K562 (cell line): ENCODE measurements around the gene NFAM1. TPM values are rescaled to one million over a fixed set of nuclear protein-coding genes. Genes with fewer than 3 reads are reported as not detected.
A peak's percentile ranks its signal among the peaks of the same experiment; 100 is the strongest.

Source experiments
- ATAC-seq: fragments of 200-7000 bp; cut with Tn5 transposase; 3 replicates; pipeline ENCODE4 v1.9.1; 2020; ENCODE audit warnings: moderate library complexity
- BruUV-seq: library from RNA; stranded (reverse); fragments of 400-500 nt; replicated peaks from 2 replicates; lab custom pipeline; 2021; lab: Mats Ljungman, UMichigan
- CTCF ChIA-PET: fragments of 300-600 bp; formaldehyde crosslinking; extraction: SDS; loops from one replicate; lab custom pipeline; 2021; ENCODE audit warnings: low intra/inter-chr PET ratio; lab: Yijun Ruan, JAX
- POLR2A ChIA-PET: fragments of 300-600, 350-650 bp; sonication (Branson Sonifier 250); formaldehyde crosslinking; extraction: SDS; loops from one replicate; lab custom pipeline; 2021; ENCODE audit warnings: antibody characterized with exemption, inconsistent platforms; lab: Yijun Ruan, JAX
- DNase-seq, 4 experiments: peaks; one replicate each; pipeline versions ENCODE4 v3.0.0 to v3.0.0-alpha.2; 2011 to 2018; ENCODE audit warnings: low spot score in 3 of 4, mixed read lengths in 3 of 4; ENCODE audit errors: extremely low read depth in 1 of 4
- FAIRE-seq: peaks from 2 replicates; lab custom pipeline; 2011; peaks lifted over from hg19 to GRCh38; lab: Jason Lieb, UNC
- H2AFZ ChIP-seq: 2 replicates; pipeline ENCODE4 v1.6.0; 2011; ENCODE audit warnings: low read depth, low read length, control low read depth, inconsistent platforms
- H3K27ac ChIP-seq: fragments of 200-600 bp; 3 replicates; pipeline ENCODE4 v1.8.0; 2011; ENCODE audit warnings: low read depth, mild to moderate bottlenecking, control low read depth, inconsistent platforms, low read length, moderate library complexity, mixed read lengths; ENCODE audit errors: extremely low read depth
- H3K27me3 ChIP-seq, 2 experiments: fragments of 300-600 bp in 1 of 2; 2 replicates in 1 of 2; 3 replicates in 1 of 2; pipeline versions ENCODE4 v1.6.0 to v1.8.0; 2011; ENCODE audit warnings: inconsistent platforms in 2 of 2, low read length in 2 of 2, mild to moderate bottlenecking in 1 of 2, mixed read lengths in 1 of 2, moderate library complexity in 1 of 2; ENCODE audit not compliant: control insufficient read depth in 2 of 2, insufficient read depth in 2 of 2
- H3K36me3 ChIP-seq: fragments of 300-600 bp; 3 replicates; pipeline ENCODE4 v1.8.0; 2011; ENCODE audit warnings: mild to moderate bottlenecking, low read length, inconsistent platforms; ENCODE audit not compliant: control insufficient read depth, insufficient read depth
- H3K4me1 ChIP-seq, 2 experiments: fragments of 200-600 bp in 1 of 2; replicated peaks in 1 of 2; 2 replicates in 1 of 2; 3 replicates in 1 of 2; pipeline versions ENCODE4 v1.5.1 to v1.8.0; 2011; ENCODE audit warnings: inconsistent platforms in 2 of 2, low read length in 2 of 2, mild to moderate bottlenecking in 1 of 2, mixed read lengths in 1 of 2, moderate library complexity in 1 of 2; ENCODE audit not compliant: control insufficient read depth in 2 of 2, insufficient read depth in 2 of 2
- H3K4me2 ChIP-seq: 2 replicates; pipeline ENCODE4 v1.6.1; 2011; ENCODE audit warnings: low read length, control low read depth, inconsistent platforms, mixed read lengths; ENCODE audit not compliant: insufficient read depth
- H3K4me3 ChIP-seq: fragments of 200-600 bp; sonication (generic), shearing (Covaris generic); 2 replicates; pipeline ENCODE4 v1.5.1; 2016; ENCODE audit warnings: control low read depth, inconsistent platforms
- H3K79me2 ChIP-seq: fragments of 200-600 bp; 3 replicates; pipeline ENCODE4 v1.8.0; 2011; ENCODE audit warnings: low read length, inconsistent platforms; ENCODE audit not compliant: control insufficient read depth, insufficient read depth
- H3K9ac ChIP-seq, 2 experiments: 2 replicates each; pipeline versions ENCODE4 v1.6.0 to v1.6.1; 2011; ENCODE audit warnings: low read depth in 2 of 2, low read length in 2 of 2, control low read depth in 1 of 2, inconsistent platforms in 1 of 2, mild to moderate bottlenecking in 1 of 2, mixed read lengths in 1 of 2; ENCODE audit not compliant: insufficient read depth in 1 of 2
- H3K9me1 ChIP-seq: one replicate; pipeline ENCODE4 v1.6.0; 2011; ENCODE audit warnings: inconsistent platforms, mild to moderate bottlenecking, low read length, moderate library complexity; ENCODE audit not compliant: control insufficient read depth, insufficient read depth
- H3K9me3 ChIP-seq: replicated peaks from 2 replicates; pipeline ENCODE4 v1.5.1; 2011; ENCODE audit warnings: low read depth, low read length, inconsistent platforms; ENCODE audit not compliant: control insufficient read depth, insufficient read depth
- H4K20me1 ChIP-seq: replicated peaks from 2 replicates; pipeline ENCODE4 v1.6.1; 2011; ENCODE audit warnings: low read length, inconsistent platforms, mixed read lengths; ENCODE audit not compliant: control insufficient read depth, insufficient read depth
- CBFA2T3 ChIP-seq: fragments of 450-650 bp; IDR thresholded peaks from 2 replicates; pipeline ENCODE4 v1.6.1; 2017
- CSDE1 ChIP-seq, 2 experiments: fragments of 450-650 bp; IDR thresholded peaks; 2 replicates each; pipeline ENCODE4 v1.6.1; 2016; ENCODE audit warnings: mild to moderate bottlenecking in 1 of 2
- SRSF9 ChIP-seq: fragments of 200-400 bp; formaldehyde crosslinking; IDR thresholded peaks from 2 replicates; pipeline ENCODE4 v1.6.1; 2017; ENCODE audit warnings: low read depth, low read length, borderline replicate concordance
- ZNF184 ChIP-seq: sonication (generic); formaldehyde crosslinking; IDR thresholded peaks from 2 replicates; pipeline ENCODE4 v1.5.0; 2020; ENCODE audit warnings: missing genetic modification reagents
- ZNF24 ChIP-seq: fragments of 450-650 bp; IDR thresholded peaks from 2 replicates; pipeline ENCODE4 v1.6.1; 2016
- ZNF263 ChIP-seq: sonication (generic); formaldehyde crosslinking; IDR thresholded peaks from 2 replicates; pipeline ENCODE4 v1.8.0; 2022; ENCODE audit warnings: mild to moderate bottlenecking, missing genetic modification reagents, borderline replicate concordance
- WGBS: fragments of 100-300 bp; shearing (Covaris generic); methylation state at CpG from one replicate; pipeline ENCODE4 v1.1.6; 2016; ENCODE audit warnings: low coverage, mixed read lengths; ENCODE audit not compliant: insufficient coverage; ENCODE audit errors: missing lambda C conversion rate; 5-methylcytosine and 5-hydroxymethylcytosine counted together
- in situ Hi-C: fragments of 300-500 bp; cut with MboI; formaldehyde crosslinking; loops from 4 replicates; pipeline ENCODE4 v1.15.0; 2018; ENCODE audit warnings: inconsistent platforms, mixed read lengths
- intact Hi-C: fragments of 100-400 bp; cut with micrococcal nuclease; formaldehyde crosslinking; loops from 2 replicates; pipeline ENCODE4 v1.14.2; 2022
- polyA plus RNA-seq, 8 experiments: library from polyadenylated mRNA; depleted of rRNA in 4 of 8; stranded (reverse) in 5 of 8; unstranded in 3 of 8; fragments of >200 nt; fragmentation: Nextera tagmentation in 2 of 8; fragmentation: Illumina TruSeq in 1 of 8; extraction: Ambion mirVana in 2 of 8; extraction: Trizol in 1 of 8; gene quantifications; 2 replicates each; pipeline versions ENCODE4 v1.2.1 to v1.2.3, GENCODE V29; 2011 to 2014; ENCODE audit warnings: inconsistent platforms in 1 of 8, missing spikeins in 1 of 8
- total RNA-seq, 7 experiments: library from RNA; depleted of rRNA in 6 of 7; stranded (reverse); fragments of >200 nt in 6 of 7; fragmentation: Illumina TruSeq in 2 of 7; extraction: Trizol in 2 of 7; gene quantifications; 2 replicates each; pipeline versions ENCODE4 v1.2.1 to v1.2.3, GENCODE V29; 2011 to 2021; ENCODE audit warnings: low replicate concordance in 1 of 7

NFAM1 gene
- total and polyA plus RNA-seq, 9 of the 15 experiments (the other 6 are each of a cell fraction or from before 2014, with no cell fraction given), result 0.01 to 0.18 (median 0.03) TPM; not detected in 5

- TF ChIP-seq CSDE1 (IDR thresholded peaks at IDR 0.05), result no peak
- no peak for TF ChIP-seq ZNF184
- TF ChIP-seq ZNF24, result no peak
- no peak for TF ChIP-seq SRSF9
Measured at GRCh38 chr22:42371501-42371900, 60.7 kb downstream of the NFAM1 start (continued).

- no peak for FAIRE-seq
- no peak overlapping the region for H3K27ac ChIP-seq
- intact Hi-C loops, result loop anchor here (10.0 kb wide), 1 partner anchor 64 kb away; the partner anchor contains the start of gene NFAM1
Measured at GRCh38 chr22:42371099-42371498, 61.1 kb downstream of the NFAM1 start.

More at GRCh38 chr22:42371099-42371498, 61.1 kb downstream of the NFAM1 start:
- Histone ChIP-seq H4K20me1 (no peaks in the 10 kb centered on the region), H3K79me2 (no peaks in the 10 kb centered on the region), H3K36me3 (no peaks in the 10 kb centered on the region), H3K4me3 (no peak overlapping the region), H3K4me2 (no peak overlapping the region), H3K9ac (no peak overlapping the region), H3K4me1 (peaks cover 4 to 13% of the 10 kb centered on the region in 2 experiments; a peak in 3 of 5 replicates), H3K9me1 (no peaks in the 10 kb centered on the region), H2AFZ (no peak overlapping the region), H3K9me3 (no peaks in the 10 kb centered on the region), H3K27me3 (peaks cover 12 to 27% of the 10 kb centered on the region in 2 experiments; a peak in 4 of 5 replicates)
- BruUV-seq, result no TSS peak
- DNase-seq (no peak), ATAC-seq (no peak)
- 13% methylated on average over 4 of the region's 4 CpGs for WGBS
- TF ChIP-seq ZNF263 (CRISPR knock-in tag) (peak; percentile 67), CBFA2T3 (no peak)
- ChIA-PET CTCF (no interaction called here), POLR2A (interaction anchor here (0.7 kb wide), 1 partner anchor 11 kb away, joined by 3 read pairs; no protein-coding TSS in a partner anchor)
- in situ Hi-C loops, result no loop called here
